GM23338 (cell line): ENCODE data around the gene CHD5. TPM values are rescaled to one million over a fixed set of nuclear protein-coding genes. Genes with fewer than 3 reads are reported as not detected.

Source experiments
- ATAC-seq: fragments of 200-7000 bp; cut with Tn5 transposase; 3 replicates; pipeline ENCODE4 v1.9.1; 2020
- DNase-seq: peaks from one replicate; pipeline ENCODE4 v3.0.0-alpha.2; 2015; ENCODE audit warnings: low spot score
- H2AFZ ChIP-seq: fragments of 200-600 bp; sonication (generic); 2 replicates; pipeline ENCODE4 v1.8.0; 2016; ENCODE audit warnings: antibody characterized with exemption, mild to moderate bottlenecking, moderate library complexity
- H3F3A ChIP-seq: fragments of 200-600 bp; sonication (generic); replicated peaks from 2 replicates; pipeline ENCODE4 v1.8.0; 2017; ENCODE audit warnings: antibody characterized with exemption, mixed run types, low read depth
- H3K27ac ChIP-seq: fragments of 200-600 bp; sonication (generic); 2 replicates; pipeline ENCODE4 v1.6.1; 2016; ENCODE audit warnings: low read depth
- H3K27me3 ChIP-seq: fragments of 200-600 bp; sonication (generic); 2 replicates; pipeline ENCODE4 v1.8.0; 2016; ENCODE audit warnings: mild to moderate bottlenecking, mixed run types, moderate library complexity; ENCODE audit not compliant: insufficient read depth
- H3K36me3 ChIP-seq: fragments of 200-600 bp; sonication (generic); 2 replicates; pipeline ENCODE4 v1.8.0; 2016; ENCODE audit warnings: mild to moderate bottlenecking; ENCODE audit not compliant: insufficient read depth
- H3K4me1 ChIP-seq: fragments of 200-600 bp; sonication (generic); 2 replicates; pipeline ENCODE4 v1.8.0; 2016; ENCODE audit warnings: mild to moderate bottlenecking, moderate library complexity; ENCODE audit not compliant: insufficient read depth
- H3K4me2 ChIP-seq: fragments of 200-600 bp; sonication (generic); 2 replicates; pipeline ENCODE4 v1.7.1; 2017; ENCODE audit warnings: mixed run types
- H3K4me3 ChIP-seq: fragments of 200-600 bp; sonication (generic); 2 replicates; pipeline ENCODE4 v1.6.1; 2016; ENCODE audit warnings: mixed run types
- H3K79me2 ChIP-seq: fragments of 200-600 bp; sonication (generic); replicated peaks from 2 replicates; pipeline ENCODE4 v1.8.0; 2017; ENCODE audit warnings: mild to moderate bottlenecking; ENCODE audit not compliant: insufficient read depth
- H3K9me2 ChIP-seq: fragments of 200-600 bp; sonication (generic); 2 replicates; pipeline ENCODE4 v1.8.0; 2017; ENCODE audit not compliant: insufficient read depth
- H4K20me1 ChIP-seq: fragments of 200-600 bp; sonication (generic); replicated peaks from 2 replicates; pipeline ENCODE4 v1.8.0; 2017; ENCODE audit warnings: mild to moderate bottlenecking; ENCODE audit not compliant: insufficient read depth
- H3K27ac Mint-ChIP-seq: 2 replicates; pipeline ENCODE4 v1.8.0; 2020; ENCODE audit warnings: inconsistent platforms, mild to moderate bottlenecking, moderate library complexity, mixed read lengths
- H3K27me3 Mint-ChIP-seq: 3 replicates; pipeline ENCODE4 v1.8.0; 2022; ENCODE audit warnings: low read depth, mild to moderate bottlenecking, moderate library complexity, mixed read lengths, inconsistent platforms; ENCODE audit not compliant: insufficient read depth, poor library complexity
- H3K36me3 Mint-ChIP-seq: 3 replicates; pipeline ENCODE4 v1.8.0; 2021; ENCODE audit warnings: low read depth, mild to moderate bottlenecking, inconsistent platforms, moderate library complexity, mixed read lengths
- H3K4me1 Mint-ChIP-seq: 3 replicates; pipeline ENCODE4 v1.8.0; 2020; ENCODE audit warnings: mild to moderate bottlenecking, inconsistent platforms, mixed read lengths
- H3K4me3 Mint-ChIP-seq: 3 replicates; pipeline ENCODE4 v1.8.0; 2021; ENCODE audit warnings: moderate library complexity, mild to moderate bottlenecking, inconsistent platforms, mixed read lengths
- H3K9me3 Mint-ChIP-seq: 3 replicates; pipeline ENCODE4 v1.8.0; 2020; ENCODE audit warnings: moderate library complexity, mild to moderate bottlenecking, inconsistent platforms, mixed read lengths
- CREB1 ChIP-seq: fragments of 250-450 bp; sonication (Bioruptor Pico); IDR thresholded peaks from 2 replicates; pipeline ENCODE4 v1.5.0; 2020; ENCODE audit warnings: low read depth, mild to moderate bottlenecking, moderate library complexity
- EZH2 ChIP-seq: fragments of 200-600 bp; sonication (generic); IDR thresholded peaks from one replicate; pipeline ENCODE4 v1.8.0; 2017; ENCODE audit warnings: antibody characterized with exemption, mild to moderate bottlenecking, low read depth; ENCODE audit not compliant: unreplicated experiment
- EZH2phosphoT487 ChIP-seq: fragments of 200-600 bp; sonication (generic); IDR thresholded peaks from one replicate; pipeline ENCODE4 v1.8.1; 2018; ENCODE audit warnings: antibody characterized with exemption; ENCODE audit not compliant: unreplicated experiment
- STAT1 ChIP-seq: IDR thresholded peaks from one replicate; pipeline ENCODE4 v1.6.1; 2016; ENCODE audit warnings: antibody characterized with exemption; ENCODE audit not compliant: unreplicated experiment
- ZNF331 ChIP-seq: fragments of 250-450 bp; sonication (Bioruptor Pico); IDR thresholded peaks from 2 replicates; pipeline ENCODE4 v1.5.0; 2020; ENCODE audit warnings: low read depth, mild to moderate bottlenecking, moderate library complexity
- ZNF462 ChIP-seq: fragments of 250-450 bp; sonication (Bioruptor Pico); IDR thresholded peaks from 2 replicates; pipeline ENCODE4 v1.5.0; 2020; ENCODE audit warnings: mild to moderate bottlenecking, moderate library complexity
- polyA plus RNA-seq: library from polyadenylated mRNA; unstranded; fragments of >200 nt; fragmentation: Nextera tagmentation; extraction: Ambion mirVana; gene quantifications from 2 replicates; pipeline ENCODE4 v1.2.1, GENCODE V29; 2016
- total RNA-seq: library from RNA; depleted of rRNA; stranded (reverse); fragments of >200 nt; shearing (Covaris generic); gene quantifications from 2 replicates; pipeline ENCODE4 v1.2.3, GENCODE V29; 2014
- TF ChIP-seq, protein P1 (sequence below): IDR thresholded peaks from 2 replicates; pipeline ENCODE4 v1.6.1; 2016; ENCODE audit warnings: antibody characterized with exemption
- TF ChIP-seq, protein P2 (sequence below), 2 experiments: fragments of 200-600 bp in 1 of 2; sonication (generic) in 1 of 2; conservative IDR thresholded peaks; 2 replicates each; pipeline versions ENCODE4 v1.5.1 to v1.6.1; 2016 to 2017; ENCODE audit warnings: antibody characterized with exemption in 2 of 2, low read depth in 2 of 2, mild to moderate bottlenecking in 2 of 2, moderate library complexity in 1 of 2

Gene CHD5
- total and polyA plus RNA-seq, 2 experiments from 2014 or later = 0.32 to 1.0 TPM

DNA sequence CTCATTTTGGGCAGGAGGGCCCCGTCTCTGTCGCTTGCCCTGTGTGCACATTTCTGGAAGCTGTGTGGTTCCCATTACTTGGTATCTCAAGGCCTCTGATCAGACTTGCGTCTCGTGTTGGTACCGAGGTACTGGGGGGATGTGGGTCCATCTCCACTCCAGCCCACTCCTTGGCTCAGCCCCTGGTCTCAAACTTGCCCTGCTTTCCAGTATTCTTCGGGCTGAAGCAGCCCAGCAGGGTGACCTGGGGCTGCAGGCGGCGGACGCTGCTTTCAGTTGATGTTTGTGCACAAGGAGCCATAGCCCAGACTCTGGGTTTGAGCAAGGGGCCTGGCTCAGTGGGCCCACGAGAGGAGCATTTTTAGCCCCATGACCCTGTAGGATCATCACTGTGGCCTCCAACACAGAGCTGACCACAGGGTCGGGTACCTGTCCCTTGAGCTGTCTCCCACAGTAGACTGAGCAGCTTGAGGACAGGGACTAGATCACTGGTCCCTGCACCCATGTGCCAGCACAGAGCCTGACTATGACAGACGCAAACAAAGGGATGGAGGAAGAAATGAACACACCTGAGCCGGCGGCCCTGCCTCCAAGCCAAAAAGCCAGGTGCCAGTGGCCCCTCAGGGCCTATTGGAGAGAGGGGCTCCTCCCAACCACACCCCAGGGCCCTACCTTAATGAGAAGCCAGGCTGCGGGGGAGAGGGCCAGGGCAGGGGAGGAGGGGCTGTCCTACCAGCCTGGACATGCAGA, 46.8 kb downstream of the CHD5 start:
- no peaks in the 10 kb centered on the region for H3K4me1 ChIP-seq
- no peaks in the 10 kb centered on the region for H3K36me3 ChIP-seq
- no peak overlapping the region for H3K4me2 ChIP-seq
- no peaks in the 10 kb centered on the region for H3F3A ChIP-seq
- Mint-ChIP-seq H3K9me3 (no peaks in the 10 kb centered on the region; the same call in 2 of the 3 replicates), H3K27me3 (peaks cover 12% of the 10 kb centered on the region), H3K36me3 (no peaks in the 10 kb centered on the region; the same call in 2 of the 3 replicates), H3K4me3 (no peak overlapping the region), H3K27ac (no peak overlapping the region), H3K4me1 (no peaks in the 10 kb centered on the region)
- H3K9me2 ChIP-seq = no peaks in the 10 kb centered on the region
- no peaks in the 10 kb centered on the region for H3K79me2 ChIP-seq
- TF ChIP-seq, protein P1, sequence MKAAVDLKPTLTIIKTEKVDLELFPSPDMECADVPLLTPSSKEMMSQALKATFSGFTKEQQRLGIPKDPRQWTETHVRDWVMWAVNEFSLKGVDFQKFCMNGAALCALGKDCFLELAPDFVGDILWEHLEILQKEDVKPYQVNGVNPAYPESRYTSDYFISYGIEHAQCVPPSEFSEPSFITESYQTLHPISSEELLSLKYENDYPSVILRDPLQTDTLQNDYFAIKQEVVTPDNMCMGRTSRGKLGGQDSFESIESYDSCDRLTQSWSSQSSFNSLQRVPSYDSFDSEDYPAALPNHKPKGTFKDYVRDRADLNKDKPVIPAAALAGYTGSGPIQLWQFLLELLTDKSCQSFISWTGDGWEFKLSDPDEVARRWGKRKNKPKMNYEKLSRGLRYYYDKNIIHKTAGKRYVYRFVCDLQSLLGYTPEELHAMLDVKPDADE = no peak
- no peak for TF ChIP-seq EZH2phosphoT487
- no peak for DNase-seq
- no peak for ATAC-seq
- no peaks in the 10 kb centered on the region for H3K27me3 ChIP-seq
- no peak overlapping the region for H2AFZ ChIP-seq
- no peak overlapping the region for H3K27ac ChIP-seq
- no peak overlapping the region for H3K4me3 ChIP-seq
- no peaks in the 10 kb centered on the region for H4K20me1 ChIP-seq

DNA sequence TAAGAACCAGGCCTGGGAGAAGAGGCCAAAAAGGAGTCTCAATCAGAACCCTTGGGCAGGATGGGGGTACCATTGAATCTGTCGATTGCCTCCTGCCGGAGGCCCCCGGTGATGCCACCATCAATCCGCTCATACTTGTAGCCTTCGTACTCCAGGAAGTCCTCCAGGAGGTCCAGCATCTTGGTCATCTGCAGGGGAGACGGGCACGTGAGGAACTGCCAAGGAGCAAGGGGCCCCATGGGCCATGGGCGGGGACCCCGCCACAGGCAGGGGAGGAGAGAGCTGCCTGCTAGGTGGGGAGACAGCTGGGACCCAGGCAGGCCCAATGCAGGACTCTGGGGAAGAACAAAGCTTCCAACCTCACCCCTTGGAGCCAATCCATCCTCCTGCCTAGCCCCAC, 48.6 kb downstream of the CHD5 start:
- Histone ChIP-seq H4K20me1 (no peaks in the 10 kb centered on the region), H3K4me1 (no peaks in the 10 kb centered on the region), H2AFZ (no peak overlapping the region), H3K9me2 (no peaks in the 10 kb centered on the region), H3F3A (no peaks in the 10 kb centered on the region), H3K4me2 (no peak overlapping the region), H3K27ac (no peak overlapping the region), H3K4me3 (no peak overlapping the region), H3K36me3 (no peaks in the 10 kb centered on the region), H3K79me2 (no peaks in the 10 kb centered on the region), H3K27me3 (no peaks in the 10 kb centered on the region)
- Mint-ChIP-seq H3K27ac (no peak overlapping the region), H3K9me3 (no peaks in the 10 kb centered on the region; the same call in 2 of the 3 replicates), H3K4me1 (no peaks in the 10 kb centered on the region), H3K27me3 (peaks cover 18% of the 10 kb centered on the region), H3K36me3 (no peaks in the 10 kb centered on the region; the same call in 2 of the 3 replicates), H3K4me3 (no peak overlapping the region)
- DNase-seq (no peak), ATAC-seq (no peak)
- TF ChIP-seq EZH2phosphoT487 (no peak), CREB1 (no peak), ZNF462 (CRISPR knock-in tag) (no peak), STAT1 (no peak), ZNF331 (no peak), EZH2 (no peak)
- TF ChIP-seq, protein P2, sequence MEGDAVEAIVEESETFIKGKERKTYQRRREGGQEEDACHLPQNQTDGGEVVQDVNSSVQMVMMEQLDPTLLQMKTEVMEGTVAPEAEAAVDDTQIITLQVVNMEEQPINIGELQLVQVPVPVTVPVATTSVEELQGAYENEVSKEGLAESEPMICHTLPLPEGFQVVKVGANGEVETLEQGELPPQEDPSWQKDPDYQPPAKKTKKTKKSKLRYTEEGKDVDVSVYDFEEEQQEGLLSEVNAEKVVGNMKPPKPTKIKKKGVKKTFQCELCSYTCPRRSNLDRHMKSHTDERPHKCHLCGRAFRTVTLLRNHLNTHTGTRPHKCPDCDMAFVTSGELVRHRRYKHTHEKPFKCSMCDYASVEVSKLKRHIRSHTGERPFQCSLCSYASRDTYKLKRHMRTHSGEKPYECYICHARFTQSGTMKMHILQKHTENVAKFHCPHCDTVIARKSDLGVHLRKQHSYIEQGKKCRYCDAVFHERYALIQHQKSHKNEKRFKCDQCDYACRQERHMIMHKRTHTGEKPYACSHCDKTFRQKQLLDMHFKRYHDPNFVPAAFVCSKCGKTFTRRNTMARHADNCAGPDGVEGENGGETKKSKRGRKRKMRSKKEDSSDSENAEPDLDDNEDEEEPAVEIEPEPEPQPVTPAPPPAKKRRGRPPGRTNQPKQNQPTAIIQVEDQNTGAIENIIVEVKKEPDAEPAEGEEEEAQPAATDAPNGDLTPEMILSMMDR (conservative IDR thresholded peaks at IDR 0.05; ENCODE audit: low read depth in 2 of 2) = no peak
- TF ChIP-seq, protein P1 = no peak
